ENCODE measurements around the gene EPS8L3.
"Not testable (repeated sequence)": the region's sequence is repeated elsewhere in the genome, so short reads cannot be mapped to it uniquely, and the experiment has no call there.

Gene EPS8L3

GRCh38 chr1:109757936-109758786 lies 5.6 kb downstream of the EPS8L3 start:
- intact Hi-C loops (cut with DNase I): no loop called here
- peak in 6 of 42 donors; percentile 1 to 19 (median 2) for DNase-seq

DNA sequence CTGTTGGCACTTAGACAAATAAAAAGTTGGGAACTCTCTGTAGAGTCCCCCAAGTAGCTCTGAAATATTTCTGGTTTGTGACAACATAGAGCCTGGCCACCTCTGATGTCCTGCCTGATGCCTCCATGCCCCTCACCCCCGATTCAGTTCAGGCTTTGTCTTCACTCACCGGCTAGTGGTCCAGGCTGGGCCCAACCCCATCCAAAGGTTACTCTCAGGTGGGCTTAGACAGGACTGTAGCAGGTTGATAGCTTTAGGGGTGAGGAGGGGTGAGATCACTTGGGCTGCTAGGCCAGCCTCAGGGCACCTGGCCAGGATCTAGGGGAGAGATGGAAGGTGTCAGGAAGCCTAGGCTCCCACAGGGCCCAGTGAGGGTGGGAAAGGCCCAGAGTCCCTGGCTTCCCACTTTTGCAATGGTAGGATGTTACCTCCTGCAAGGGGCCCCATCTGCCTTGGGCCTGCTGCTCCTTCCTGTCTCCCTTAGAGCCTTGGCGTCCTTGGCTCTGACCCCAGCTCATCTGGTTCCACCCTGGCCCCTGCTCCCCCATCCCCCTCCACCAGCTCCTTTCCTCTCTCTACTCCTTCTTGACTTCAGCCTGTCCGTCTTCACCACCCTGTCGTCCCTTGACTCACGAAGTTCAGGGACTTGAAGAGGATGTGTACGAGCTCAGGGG lies 6.7 kb downstream of the EPS8L3 start:
- DNase-seq: peak in 9 of 42 donors; percentile 2 to 30 (median 9)
- intact Hi-C loops (cut with DNase I): no loop called here

GRCh38 chr1:109756325-109756724 lies 7.4 kb downstream of the EPS8L3 start:
- peak in 3 of 42 donors; percentile 1 to 4 (median 4) for DNase-seq
- intact Hi-C loops (cut with DNase I): not testable (repeated sequence)

GRCh38 chr1:109754738-109755137 lies 9.0 kb downstream of the EPS8L3 start:
- intact Hi-C loops (cut with DNase I): no loop called here
- peak in 1 of 42 donors; percentile 1 for DNase-seq

GRCh38 chr1:109751531-109752260 lies 12.0 kb downstream of the EPS8L3 start:
- intact Hi-C loops (cut with DNase I): no loop called here

GRCh38 chr1:109750920-109751319 lies 12.8 kb downstream of the EPS8L3 start:
- peak in 4 of 42 donors; percentile 0 to 16 (median 6) for DNase-seq
- intact Hi-C loops (cut with DNase I): no loop called here

More at GRCh38 chr1:109751531-109752260, 12.0 kb downstream of the EPS8L3 start:
- peak in 7 of 42 donors; percentile 1 to 23 (median 3) for DNase-seq

- intact Hi-C loops (cut with DNase I): no loop called here
- peak in 8 of 42 donors; percentile 0 to 17 (median 6) for DNase-seq
These were observed 13.4 kb downstream of the EPS8L3 start for GRCh38 chr1:109750241-109750882.

GRCh38 chr1:109749221-109749620 lies 14.5 kb downstream of the EPS8L3 start:
- DNase-seq: no peak
- intact Hi-C loops (cut with DNase I): no loop called here

- intact Hi-C loops (cut with DNase I): not testable (repeated sequence)
- peak in 3 of 42 donors; percentile 4 to 19 (median 5) for DNase-seq
These were observed 15.4 kb downstream of the EPS8L3 start for GRCh38 chr1:109748311-109748710.

DNA sequence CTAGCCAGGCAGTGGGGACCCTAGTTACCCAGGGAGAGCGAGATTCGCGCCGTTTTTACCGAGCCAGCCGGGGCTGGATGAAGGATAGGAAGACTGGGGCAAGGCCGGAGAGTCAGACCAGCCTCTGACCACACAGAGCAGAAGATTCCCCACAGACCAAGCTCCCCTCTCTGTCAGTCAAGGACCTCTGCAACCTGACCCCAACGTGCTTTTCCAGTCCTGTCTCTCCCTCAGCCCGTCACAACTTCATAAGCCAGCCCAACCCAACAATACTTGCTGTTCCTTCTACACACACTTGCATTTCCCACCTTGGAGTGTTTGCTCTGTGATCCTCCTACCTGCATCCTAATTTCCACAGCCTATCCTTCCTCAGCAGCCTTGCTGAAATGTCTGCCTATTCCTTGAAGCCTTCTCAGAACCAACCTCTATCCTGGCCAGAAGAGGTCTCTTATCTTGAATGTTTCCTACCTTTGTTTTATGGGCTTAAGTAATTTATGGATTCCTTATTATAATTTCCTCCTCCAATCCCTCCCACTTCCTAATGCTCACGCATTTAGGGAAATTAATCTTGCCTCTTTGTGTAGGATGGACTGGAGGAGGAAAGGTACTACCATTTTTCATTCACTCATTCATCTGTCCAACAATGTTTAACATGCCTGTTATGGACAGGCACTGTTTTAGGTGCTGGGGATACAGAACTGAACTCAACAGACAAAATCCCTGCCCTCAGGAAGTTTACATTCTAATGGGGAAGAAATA lies 22.9 kb downstream of the EPS8L3 start, which contains the start of gene GSTM3:
Gene GSTM3, minus strand, starts transcription at position 424 of the 759 bp plus-strand sequence. CDS start 751 bp downstream, outside the sequence.
- peak in 5 of 42 donors; percentile 14 to 49 (median 18) for DNase-seq
- intact Hi-C loops (cut with DNase I): no loop called here

DNA sequence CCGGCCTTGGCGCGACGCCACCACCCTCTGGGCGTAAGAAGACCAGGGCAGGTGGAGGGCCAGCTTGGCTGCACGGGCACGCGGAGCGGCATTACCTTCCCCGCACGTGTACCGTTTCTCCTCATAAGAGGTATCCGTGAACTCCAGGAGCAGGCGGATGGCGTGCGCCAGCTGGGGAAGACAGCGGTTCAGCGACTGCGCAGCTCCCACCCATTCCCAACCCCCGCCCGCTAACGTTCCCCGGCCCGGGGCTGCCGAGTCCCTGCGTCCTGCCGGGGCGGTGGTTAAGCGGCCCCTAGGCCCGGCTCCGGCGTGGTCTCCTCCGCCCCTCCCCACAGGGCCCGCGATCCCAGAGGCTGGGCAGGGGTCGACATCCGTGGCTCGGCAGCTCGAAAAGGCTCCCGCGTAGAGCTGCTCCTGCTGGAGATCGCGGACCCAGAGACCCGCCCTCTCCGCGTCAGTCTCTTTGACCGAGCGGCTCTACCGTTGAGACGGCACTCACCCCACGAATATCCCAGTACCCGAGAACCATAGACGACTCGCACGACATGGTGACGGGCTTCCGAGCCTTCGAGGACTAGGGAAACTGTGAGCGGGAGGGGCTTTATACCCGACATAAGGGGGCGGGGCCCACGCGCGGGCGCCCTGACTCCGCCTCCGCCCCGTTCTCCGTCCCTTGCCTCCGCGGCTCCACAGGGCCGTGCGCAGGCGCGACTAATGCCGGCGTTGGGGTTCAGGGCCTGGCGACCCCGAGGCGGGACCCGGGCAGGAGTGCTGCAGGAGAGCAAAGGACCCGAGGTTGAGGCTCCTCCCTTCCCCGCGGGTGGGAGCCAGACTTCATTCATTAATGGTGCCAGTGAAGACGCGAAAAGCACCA lies 23.7 kb downstream of the EPS8L3 start:
- peak; percentile 67 to 95 (median 84) for DNase-seq
- intact Hi-C loops (cut with DNase I): no loop called here

- intact Hi-C loops (cut with DNase I): no loop called here
- DNase-seq: peak in 3 of 42 donors; percentile 20 to 42 (median 22)
These were observed 30.4 kb downstream of the EPS8L3 start for GRCh38 chr1:109733236-109733870.

- intact Hi-C loops (cut with DNase I): no loop called here
- DNase-seq: no peak
These were observed 31.3 kb downstream of the EPS8L3 start for GRCh38 chr1:109732390-109732881.

DNA sequence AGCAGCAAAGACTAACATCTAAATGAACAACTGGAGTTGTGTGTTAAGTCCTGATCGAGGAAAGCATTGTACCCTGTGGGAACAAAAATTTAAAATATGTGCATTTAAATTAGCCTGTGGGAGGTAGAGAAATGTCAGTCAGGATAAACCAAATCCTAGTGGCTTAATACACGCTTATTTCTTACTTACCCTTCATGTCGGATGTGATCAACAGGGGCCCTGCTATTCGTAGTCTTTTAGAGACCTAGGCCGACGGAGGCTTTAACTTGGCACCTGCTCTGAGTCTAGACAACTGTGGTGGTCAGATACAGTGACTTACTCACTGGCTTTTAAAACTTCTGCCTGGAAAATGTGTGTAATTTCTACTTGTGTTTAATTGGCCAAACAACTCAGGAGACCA lies 33.1 kb downstream of the EPS8L3 start:
- DNase-seq: no peak
- intact Hi-C loops (cut with DNase I): no loop called here

DNA sequence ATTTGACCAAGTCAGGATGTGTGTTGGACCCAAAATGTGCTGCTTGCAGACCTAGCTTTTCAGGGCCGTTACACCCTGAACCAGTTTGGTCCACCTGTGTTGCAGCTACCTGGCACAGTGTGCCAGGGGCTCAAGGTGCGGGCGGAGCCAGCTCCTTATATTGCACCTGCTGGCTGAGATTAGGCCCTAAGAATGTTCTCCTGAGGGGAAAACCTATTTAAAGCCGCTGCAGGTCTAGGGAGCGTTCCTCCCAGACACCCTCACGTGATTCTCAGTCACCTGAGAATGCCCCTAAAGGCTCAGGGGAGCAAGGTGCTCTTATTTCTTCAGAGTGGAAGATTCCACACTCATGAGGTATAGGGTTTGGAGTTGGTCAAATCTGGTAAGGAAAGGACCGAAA lies 34.9 kb downstream of the EPS8L3 start:
- intact Hi-C loops (cut with DNase I): no loop called here

GRCh38 chr1:109726728-109727373 lies 36.9 kb downstream of the EPS8L3 start:
- intact Hi-C loops (cut with DNase I): no loop called here
- no peak for DNase-seq

More for the DNA sequence above, 34.9 kb downstream of the EPS8L3 start:
- DNase-seq: peak in 1 of 42 donors; percentile 29
